Measurements from ENCODE around the gene GPR179. TPM values are rescaled to one million over a fixed set of nuclear protein-coding genes. Genes with fewer than 3 reads are reported as not detected.

Gene GPR179
- total RNA-seq, 1 donor from 2014 or later = 0.14 TPM

GRCh38 chr17:38334480-38335364 is 9.0 kb downstream of the GPR179 start:
- no peak for DNase-seq (ENCODE audit: extremely low spot score, unreplicated experiment)
- H3K27ac Mint-ChIP-seq = no peak overlapping the region
- no peak overlapping the region for H3K4me3 Mint-ChIP-seq
- H3K36me3 Mint-ChIP-seq = no peaks in the 10 kb centered on the region
- no peaks in the 10 kb centered on the region for H3K9me3 Mint-ChIP-seq
- H3K4me1 Mint-ChIP-seq (ENCODE audit: unreplicated experiment) = no peaks in the 10 kb centered on the region
- peaks cover 17% of the 10 kb centered on the region for H3K27me3 Mint-ChIP-seq
- no peak for TF ChIP-seq CTCF (conservative IDR thresholded peaks at IDR 0.05)

- Mint-ChIP-seq H3K27me3 (peaks cover 15% of the 10 kb centered on the region), H3K4me3 (no peak overlapping the region), H3K9me3 (no peaks in the 10 kb centered on the region), H3K36me3 (no peaks in the 10 kb centered on the region), H3K27ac (no peak overlapping the region), H3K4me1 (ENCODE audit: unreplicated experiment) (no peaks in the 10 kb centered on the region)
- no peak for DNase-seq (ENCODE audit: extremely low spot score, unreplicated experiment)
- TF ChIP-seq CTCF (conservative IDR thresholded peaks at IDR 0.05) = peak; percentile 75
These were observed 10.0 kb downstream of the GPR179 start for GRCh38 chr17:38333635-38334295.

GRCh38 chr17:38332735-38333134 is 11.0 kb downstream of the GPR179 start:
- DNase-seq (ENCODE audit: extremely low spot score, unreplicated experiment) = no peak
- Mint-ChIP-seq H3K4me3 (no peak overlapping the region), H3K4me1 (ENCODE audit: unreplicated experiment) (no peaks in the 10 kb centered on the region), H3K27ac (no peak overlapping the region), H3K36me3 (no peaks in the 10 kb centered on the region), H3K9me3 (no peaks in the 10 kb centered on the region), H3K27me3 (peaks cover 14% of the 10 kb centered on the region)
- no peak for TF ChIP-seq CTCF (conservative IDR thresholded peaks at IDR 0.05)

- Mint-ChIP-seq H3K4me1 (ENCODE audit: unreplicated experiment) (no peaks in the 10 kb centered on the region), H3K27ac (no peak overlapping the region), H3K36me3 (no peaks in the 10 kb centered on the region), H3K9me3 (no peaks in the 10 kb centered on the region), H3K27me3 (peaks cover 14% of the 10 kb centered on the region), H3K4me3 (no peak overlapping the region)
- no peak for DNase-seq (ENCODE audit: extremely low spot score, unreplicated experiment)
- no peak for TF ChIP-seq CTCF (conservative IDR thresholded peaks at IDR 0.05)
These were observed 12.8 kb downstream of the GPR179 start for GRCh38 chr17:38330941-38331411.

GRCh38 chr17:38329808-38330730 is 13.7 kb downstream of the GPR179 start:
- H3K27me3 Mint-ChIP-seq = peaks cover 11% of the 10 kb centered on the region
- H3K27ac Mint-ChIP-seq = no peak overlapping the region
- no peaks in the 10 kb centered on the region for H3K36me3 Mint-ChIP-seq
- H3K4me1 Mint-ChIP-seq (ENCODE audit: unreplicated experiment) = peaks cover 5% of the 10 kb centered on the region
- no peak for DNase-seq (ENCODE audit: extremely low spot score, unreplicated experiment)
- H3K4me3 Mint-ChIP-seq = no peak overlapping the region
- TF ChIP-seq CTCF (conservative IDR thresholded peaks at IDR 0.05) = no peak
- no peaks in the 10 kb centered on the region for H3K9me3 Mint-ChIP-seq

All from type B pancreatic cell (in vitro differentiated cells).